Keratinocyte (primary cell): Measurements from ENCODE around the gene TMEM238.

Source experiments
- EZH2 ChIP-seq: IDR thresholded peaks from one replicate; pipeline ENCODE4 v1.6.1; 2012; ENCODE audit warnings: inconsistent platforms, mild to moderate bottlenecking, low read length, moderate library complexity
- TF ChIP-seq, protein P1 (sequence below), 3 experiments: IDR thresholded peaks in 1 of 3; conservative IDR thresholded peaks in 1 of 3; optimal IDR thresholded peaks in 1 of 3; 2 replicates in 2 of 3; 3 replicates in 1 of 3; pipeline versions ENCODE3 to v1.5.1; 2011; ENCODE audit warnings: low read length in 3 of 3, mild to moderate bottlenecking in 3 of 3, moderate library complexity in 2 of 3, control low read depth in 1 of 3, inconsistent platforms in 1 of 3; ENCODE audit not compliant: insufficient read depth in 2 of 3; ENCODE audit errors: extremely low read depth in 1 of 3

DNA sequence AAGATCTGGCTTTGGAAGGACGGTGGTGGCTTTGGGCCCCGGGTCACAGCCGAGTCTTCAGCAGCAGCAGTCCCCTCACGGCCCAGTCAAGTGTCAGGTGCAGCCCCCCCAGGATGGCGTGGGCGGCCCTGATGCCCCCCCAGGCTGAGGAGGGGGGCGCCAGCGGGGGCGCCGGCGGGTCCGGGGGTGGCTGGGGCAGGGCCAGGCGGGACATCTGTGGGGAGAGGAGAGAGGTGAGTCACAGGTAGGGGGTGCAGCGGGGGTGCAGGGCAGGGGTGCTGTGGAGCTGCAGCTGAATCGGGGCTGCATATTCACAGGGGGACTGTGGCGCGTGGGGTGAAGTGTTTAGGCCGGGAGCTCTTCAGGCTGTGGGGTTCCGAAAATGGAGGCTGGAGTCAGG is 18.1 kb downstream of the TMEM238 start:
- TF ChIP-seq, protein P1, sequence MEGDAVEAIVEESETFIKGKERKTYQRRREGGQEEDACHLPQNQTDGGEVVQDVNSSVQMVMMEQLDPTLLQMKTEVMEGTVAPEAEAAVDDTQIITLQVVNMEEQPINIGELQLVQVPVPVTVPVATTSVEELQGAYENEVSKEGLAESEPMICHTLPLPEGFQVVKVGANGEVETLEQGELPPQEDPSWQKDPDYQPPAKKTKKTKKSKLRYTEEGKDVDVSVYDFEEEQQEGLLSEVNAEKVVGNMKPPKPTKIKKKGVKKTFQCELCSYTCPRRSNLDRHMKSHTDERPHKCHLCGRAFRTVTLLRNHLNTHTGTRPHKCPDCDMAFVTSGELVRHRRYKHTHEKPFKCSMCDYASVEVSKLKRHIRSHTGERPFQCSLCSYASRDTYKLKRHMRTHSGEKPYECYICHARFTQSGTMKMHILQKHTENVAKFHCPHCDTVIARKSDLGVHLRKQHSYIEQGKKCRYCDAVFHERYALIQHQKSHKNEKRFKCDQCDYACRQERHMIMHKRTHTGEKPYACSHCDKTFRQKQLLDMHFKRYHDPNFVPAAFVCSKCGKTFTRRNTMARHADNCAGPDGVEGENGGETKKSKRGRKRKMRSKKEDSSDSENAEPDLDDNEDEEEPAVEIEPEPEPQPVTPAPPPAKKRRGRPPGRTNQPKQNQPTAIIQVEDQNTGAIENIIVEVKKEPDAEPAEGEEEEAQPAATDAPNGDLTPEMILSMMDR (optimal IDR thresholded peaks at IDR 0.05 in 1 of 3, IDR thresholded peaks at IDR 0.05 in 1 of 3, conservative IDR thresholded peaks at IDR 0.05 in 1 of 3; ENCODE audit: extremely low read depth in 1 of 3, insufficient read depth in 2 of 3, low read length in 3 of 3), result no peak
- TF ChIP-seq EZH2, result no peak
